Glutamatergic neuron (in vitro differentiated cells): ENCODE results near the gene FXYD7. TPM values are rescaled to one million over a fixed set of nuclear protein-coding genes. Genes with fewer than 3 reads are reported as not detected.

Experiments used
- DNase-seq: peaks from one replicate; pipeline ENCODE4 v3.0.0; 2022
- H3K27ac Mint-ChIP-seq: one replicate; pipeline ENCODE4 v1.8.0; 2020; ENCODE audit warnings: mild to moderate bottlenecking, mixed read lengths, inconsistent platforms; ENCODE audit not compliant: unreplicated experiment
- H3K27me3 Mint-ChIP-seq: one replicate; pipeline ENCODE4 v1.8.0; 2020; ENCODE audit warnings: mild to moderate bottlenecking, moderate library complexity, mixed read lengths, inconsistent platforms; ENCODE audit not compliant: unreplicated experiment
- H3K36me3 Mint-ChIP-seq: one replicate; pipeline ENCODE4 v1.8.0; 2020; ENCODE audit warnings: mild to moderate bottlenecking, mixed read lengths, inconsistent platforms; ENCODE audit not compliant: unreplicated experiment
- H3K4me1 Mint-ChIP-seq: one replicate; pipeline ENCODE4 v1.8.0; 2020; ENCODE audit warnings: mild to moderate bottlenecking, low read depth, mixed read lengths, inconsistent platforms; ENCODE audit not compliant: unreplicated experiment
- H3K4me3 Mint-ChIP-seq: one replicate; pipeline ENCODE4 v1.8.0; 2020; ENCODE audit warnings: mild to moderate bottlenecking, mixed read lengths, inconsistent platforms; ENCODE audit not compliant: unreplicated experiment
- H3K9me3 Mint-ChIP-seq: one replicate; pipeline ENCODE4 v1.8.0; 2020; ENCODE audit warnings: mild to moderate bottlenecking, moderate library complexity, mixed read lengths, inconsistent platforms; ENCODE audit not compliant: unreplicated experiment
- CTCF ChIP-seq: fragments of 200-600 bp; sonication (generic); IDR thresholded peaks from one replicate; pipeline ENCODE4 v1.5.0; 2021; ENCODE audit not compliant: partially characterized antibody, unreplicated experiment
- total RNA-seq: library from RNA; stranded (reverse); fragmentation: NEBNext Ultra II Directional; extraction: Animal tissue kit (Norgen Biotek cat#: 25700); gene quantifications from one replicate; pipeline ENCODE4 v1.2.1, GENCODE V29; 2021; ENCODE audit not compliant: unreplicated experiment

Gene FXYD7
- total RNA-seq, 1 donor from 2014 or later = 22.3 TPM

DNA sequence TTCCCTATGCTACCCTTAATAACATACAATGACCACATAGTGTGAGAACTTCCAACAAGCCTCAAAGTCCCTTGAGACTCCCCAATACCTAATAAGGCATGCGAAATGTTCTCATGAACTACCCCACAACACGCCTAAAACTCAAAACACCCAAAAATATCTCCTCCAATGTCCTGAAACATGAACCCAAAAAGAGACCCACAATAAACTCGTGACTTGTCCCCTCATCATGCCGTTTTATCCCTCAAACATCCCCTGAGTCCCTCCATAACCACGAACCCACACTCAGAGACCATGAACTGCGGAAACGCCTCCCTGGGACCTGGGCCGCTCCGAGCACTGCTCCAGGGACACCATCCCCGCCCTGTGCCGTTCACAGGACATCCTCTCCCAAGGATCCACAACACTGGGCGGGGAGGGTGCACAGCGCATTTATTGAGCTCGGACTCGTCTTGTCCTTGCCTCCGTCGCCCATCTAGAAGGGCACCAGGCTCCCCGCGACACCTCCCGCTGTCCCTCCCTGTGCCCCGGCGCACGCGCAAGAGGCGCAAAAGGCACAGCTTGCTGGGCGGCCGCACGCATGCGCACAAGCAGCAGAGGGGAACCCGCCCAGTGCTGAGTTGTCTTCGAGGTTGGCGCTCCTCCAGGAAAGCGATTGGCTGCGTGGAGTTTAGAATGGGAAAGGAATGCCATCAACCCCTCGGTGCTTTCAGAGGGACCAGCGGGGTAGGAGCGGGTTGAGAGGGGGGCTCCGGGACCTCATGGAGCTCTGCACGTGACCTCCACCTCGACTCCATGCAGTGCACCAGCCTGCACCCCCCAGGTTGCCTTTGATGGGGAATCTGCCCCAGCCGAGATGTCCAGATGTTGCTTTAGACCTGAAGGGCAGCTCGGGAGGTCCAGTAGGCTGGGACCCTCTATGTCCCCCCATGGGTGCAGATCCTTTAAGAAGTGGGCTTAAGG lies 18.7 kb upstream of the FXYD7 start:
- peaks cover 10% of the 10 kb centered on the region for H3K27me3 Mint-ChIP-seq
- TF ChIP-seq CTCF = no peak
- H3K27ac Mint-ChIP-seq = no peak overlapping the region
- peaks cover 18% of the 10 kb centered on the region for H3K4me1 Mint-ChIP-seq
- H3K9me3 Mint-ChIP-seq = peaks cover 10% of the 10 kb centered on the region
- peak; percentile 42 for DNase-seq
- no peaks in the 10 kb centered on the region for H3K36me3 Mint-ChIP-seq
- peak overlapping the region; percentile 33 for H3K4me3 Mint-ChIP-seq

- no peak for DNase-seq
- Mint-ChIP-seq H3K4me1 (peaks cover 18% of the 10 kb centered on the region), H3K4me3 (no peak overlapping the region), H3K27ac (no peak overlapping the region), H3K27me3 (peaks cover 10% of the 10 kb centered on the region), H3K9me3 (peaks cover 10% of the 10 kb centered on the region), H3K36me3 (no peaks in the 10 kb centered on the region)
- TF ChIP-seq CTCF = no peak
These were observed 17.8 kb upstream of the FXYD7 start for GRCh38 chr19:35125270-35125717.

DNA sequence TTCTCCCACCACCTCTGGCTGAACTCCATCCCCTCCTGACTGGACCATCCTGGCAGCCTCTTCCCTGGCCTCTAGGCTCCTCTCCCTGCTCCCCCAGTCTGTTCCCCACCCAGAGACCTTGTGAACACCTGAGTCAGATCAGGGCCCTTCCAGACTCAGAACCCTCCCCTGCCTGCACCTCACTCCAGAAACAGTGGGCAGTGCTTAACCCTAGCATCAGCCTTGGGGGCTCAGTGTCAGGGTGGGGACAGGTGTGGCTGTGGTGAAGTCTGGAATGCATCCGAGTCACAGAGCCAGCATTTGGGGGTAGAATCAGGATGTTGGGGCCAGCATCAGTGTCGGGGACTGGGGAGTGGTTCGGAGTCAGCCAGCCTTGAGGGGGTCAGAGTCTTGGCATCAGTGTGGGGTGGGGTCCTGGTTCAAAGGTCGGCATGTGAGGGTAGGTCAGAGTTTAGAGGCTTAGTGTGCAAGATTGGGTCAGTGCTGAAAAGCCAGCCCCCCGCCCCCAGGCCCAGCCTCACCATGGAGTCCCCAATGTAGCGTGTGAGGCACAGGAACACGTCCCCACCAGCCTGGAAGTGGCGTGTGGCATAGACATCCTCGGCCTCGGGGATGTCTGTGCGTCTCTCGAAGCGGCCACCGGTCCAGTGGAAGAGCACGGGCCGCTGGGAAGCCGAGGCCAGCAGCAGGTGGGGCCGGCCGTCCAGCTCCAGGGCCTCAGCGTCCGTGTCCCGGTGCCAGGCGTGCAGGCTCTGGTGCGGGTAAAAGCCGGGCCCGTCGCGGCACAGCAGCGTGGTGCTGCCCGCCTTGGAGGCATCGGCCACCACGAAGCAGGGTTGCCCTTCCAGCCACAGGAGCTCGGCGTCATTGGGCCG lies 17.1 kb upstream of the FXYD7 start:
- no peak for DNase-seq
- H3K27me3 Mint-ChIP-seq = peaks cover 10% of the 10 kb centered on the region
- no peak overlapping the region for H3K4me3 Mint-ChIP-seq
- no peaks in the 10 kb centered on the region for H3K36me3 Mint-ChIP-seq
- TF ChIP-seq CTCF = no peak
- peaks cover 9% of the 10 kb centered on the region for H3K9me3 Mint-ChIP-seq
- H3K27ac Mint-ChIP-seq = peak overlapping the region; percentile 3
- H3K4me1 Mint-ChIP-seq = peaks cover 13% of the 10 kb centered on the region

- peaks cover 7% of the 10 kb centered on the region for H3K4me1 Mint-ChIP-seq
- no peaks in the 10 kb centered on the region for H3K36me3 Mint-ChIP-seq
- peaks cover 6% of the 10 kb centered on the region for H3K9me3 Mint-ChIP-seq
- H3K4me3 Mint-ChIP-seq = no peak overlapping the region
- peak; percentile 51 for DNase-seq
- H3K27ac Mint-ChIP-seq = no peak overlapping the region
- no peak for TF ChIP-seq CTCF
- H3K27me3 Mint-ChIP-seq = peaks cover 9% of the 10 kb centered on the region
These were observed 16.5 kb upstream of the FXYD7 start for GRCh38 chr19:35126624-35126959.
